ENCODE data around the gene GPR87. TPM values are rescaled to one million over a fixed set of nuclear protein-coding genes. Genes with fewer than 3 reads are reported as not detected.

The GPR87 gene
- total RNA-seq, 1 experiment from 2014 or later = 3.8 TPM

DNA sequence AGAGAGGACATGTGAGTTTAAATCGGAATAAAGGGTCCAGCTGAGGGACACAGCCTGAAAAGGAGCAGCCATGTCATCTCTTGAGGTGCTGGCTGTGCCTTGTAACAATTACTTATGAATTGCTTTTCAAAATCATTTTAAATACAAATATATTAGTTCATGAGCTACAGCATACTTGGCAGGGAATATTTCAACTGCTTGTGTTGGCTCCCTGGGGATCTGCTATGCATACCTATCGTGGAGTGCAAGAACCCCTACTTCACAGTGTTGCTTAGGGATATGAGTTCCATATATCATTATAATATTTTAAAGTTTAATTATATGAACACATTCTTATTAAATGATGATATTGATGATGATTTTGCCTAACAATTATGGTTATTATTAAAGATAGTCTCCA is 19.2 kb downstream of the GPR87 start:
- H3K36me3 ChIP-seq (ENCODE audit: control insufficient read depth in 1 of 2, insufficient read depth in 2 of 2, low read length in 2 of 2) = no peaks in the 10 kb centered on the region
- RAD21 ChIA-PET (ENCODE audit: low non-redundant PET in 1 of 2, low total read pairs in 2 of 2, uncharacterized antibody in 2 of 2, unreplicated experiment in 2 of 2) = no interaction called here
- no peaks in the 10 kb centered on the region for H3K9me2 ChIP-seq (ENCODE audit: insufficient read depth)
- peaks cover 0 to 5% of the 10 kb centered on the region in 2 experiments; a peak in 1 of 4 replicates for H3K4me1 ChIP-seq (ENCODE audit: control insufficient read depth in 1 of 2, insufficient read depth in 2 of 2, low read length in 2 of 2)
- H3K9ac ChIP-seq (ENCODE audit: low read length) = no peak overlapping the region
- CTCF ChIA-PET = no interaction called here
- POLR2A ChIA-PET = no interaction called here
- intact Hi-C loops (cut with micrococcal nuclease) = no loop called here
- no peak overlapping the region for H3K27ac ChIP-seq (ENCODE audit: low read depth, low read length)
- TF ChIP-seq TCF7L2 (IDR thresholded peaks at IDR 0.05; ENCODE audit: borderline replicate concordance, extremely low read depth, insufficient read depth, insufficient read length) = no peak
- no peaks in the 10 kb centered on the region for H3K79me2 ChIP-seq (ENCODE audit: insufficient read depth, low read length)
- H3K27me3 ChIP-seq (ENCODE audit: insufficient read depth, low read length) = no peaks in the 10 kb centered on the region
- ATAC-seq = no peak
- no peak overlapping the region for H3K4me3 ChIP-seq (replicated peaks in 1 of 2; ENCODE audit: low read depth in 1 of 2, low read length in 2 of 2)
- no peaks in the 10 kb centered on the region for H4K20me1 ChIP-seq (ENCODE audit: insufficient read depth)
- H2AFZ ChIP-seq (ENCODE audit: low read depth, low read length, poor library complexity, severe bottlenecking) = no peak overlapping the region
- H3K4me2 ChIP-seq (ENCODE audit: low read length) = no peak overlapping the region
- no peak for DNase-seq (ENCODE audit: low read depth, low spot score)
- H3K9me3 ChIP-seq (ENCODE audit: control insufficient read depth in 1 of 2, insufficient read depth in 1 of 2, low read depth in 1 of 2, low read length in 2 of 2) = no peaks in the 10 kb centered on the region
- no TSS peak for BruUV-seq (replicated peaks)

GRCh38 chr3:151296226-151296625 is 20.4 kb downstream of the GPR87 start:
- Histone ChIP-seq H3K4me2 (ENCODE audit: low read length) (no peak overlapping the region), H3K4me3 (replicated peaks in 1 of 2; ENCODE audit: low read depth in 1 of 2, low read length in 2 of 2) (no peak overlapping the region), H3K4me1 (ENCODE audit: control insufficient read depth in 1 of 2, insufficient read depth in 2 of 2, low read length in 2 of 2) (no peaks in the 10 kb centered on the region), H3K9ac (ENCODE audit: low read length) (no peak overlapping the region), H3K9me3 (ENCODE audit: control insufficient read depth in 1 of 2, insufficient read depth in 1 of 2, low read depth in 1 of 2, low read length in 2 of 2) (no peaks in the 10 kb centered on the region), H3K27me3 (ENCODE audit: insufficient read depth, low read length) (no peaks in the 10 kb centered on the region), H3K9me2 (ENCODE audit: insufficient read depth) (no peaks in the 10 kb centered on the region), H3K79me2 (ENCODE audit: insufficient read depth, low read length) (no peaks in the 10 kb centered on the region), H4K20me1 (ENCODE audit: insufficient read depth) (no peaks in the 10 kb centered on the region), H3K36me3 (ENCODE audit: control insufficient read depth in 1 of 2, insufficient read depth in 2 of 2, low read length in 2 of 2) (no peaks in the 10 kb centered on the region), H3K27ac (ENCODE audit: low read depth, low read length) (no peak overlapping the region), H2AFZ (ENCODE audit: low read depth, low read length, poor library complexity, severe bottlenecking) (no peak overlapping the region)
- POLR2A ChIA-PET = no interaction called here
- no TSS peak for BruUV-seq (replicated peaks)
- DNase-seq (ENCODE audit: low read depth, low spot score) (no peak), ATAC-seq (no peak)
- intact Hi-C loops (cut with micrococcal nuclease) = no loop called here
- RAD21 ChIA-PET (ENCODE audit: low non-redundant PET in 1 of 2, low total read pairs in 2 of 2, uncharacterized antibody in 2 of 2, unreplicated experiment in 2 of 2) = no interaction called here
- CTCF ChIA-PET = no interaction called here
- no peak for TF ChIP-seq JUND (IDR thresholded peaks at IDR 0.05)
- TF ChIP-seq RAD21 (IDR thresholded peaks at IDR 0.05; ENCODE audit: low read depth) = no peak
- TF ChIP-seq, protein P1, sequence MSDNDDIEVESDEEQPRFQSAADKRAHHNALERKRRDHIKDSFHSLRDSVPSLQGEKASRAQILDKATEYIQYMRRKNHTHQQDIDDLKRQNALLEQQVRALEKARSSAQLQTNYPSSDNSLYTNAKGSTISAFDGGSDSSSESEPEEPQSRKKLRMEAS (IDR thresholded peaks at IDR 0.05) = no peak
- no peak for TF ChIP-seq SRF (IDR thresholded peaks at IDR 0.05; ENCODE audit: low read depth)
- no peak for TF ChIP-seq ELF1 (IDR thresholded peaks at IDR 0.05; ENCODE audit: borderline replicate concordance, low read depth)
